Left ventricle myocardium superior (tissue), 1 donor: ENCODE results near the gene RTTN. TPM values are rescaled to one million over a fixed set of nuclear protein-coding genes. Genes with fewer than 3 reads are reported as not detected.
"Not testable (repeated sequence)": the region's sequence is repeated elsewhere in the genome, so short reads cannot be mapped to it uniquely, and the experiment has no call there.

ENCODE experiments used
- ATAC-seq: fragments of 200-7000 bp; cut with Tn5 transposase; one replicate; pipeline ENCODE4 v1.9.1; 2020; ENCODE audit warnings: mild to moderate bottlenecking, moderate library complexity
- DNase-seq: peaks from one replicate; pipeline ENCODE4 v3.0.0-alpha.2; 2020
- intact Hi-C: fragments of 100-400 bp; cut with micrococcal nuclease; formaldehyde crosslinking; loops from one replicate; pipeline ENCODE4 v1.11.0; 2022
- total RNA-seq: library from RNA; stranded (reverse); fragmentation: NEBNext Ultra II Directional; extraction: Animal tissue kit (Norgen Biotek cat#: 25700); gene quantifications from one replicate; pipeline ENCODE4 v1.2.1, GENCODE V29; 2021
- donor health status: DM: no; HTN: yes; CAD: no; lungs with severe emphysema.

RTTN gene
- total RNA-seq, 1 donor from 2014 or later, result 6.8 TPM

DNA sequence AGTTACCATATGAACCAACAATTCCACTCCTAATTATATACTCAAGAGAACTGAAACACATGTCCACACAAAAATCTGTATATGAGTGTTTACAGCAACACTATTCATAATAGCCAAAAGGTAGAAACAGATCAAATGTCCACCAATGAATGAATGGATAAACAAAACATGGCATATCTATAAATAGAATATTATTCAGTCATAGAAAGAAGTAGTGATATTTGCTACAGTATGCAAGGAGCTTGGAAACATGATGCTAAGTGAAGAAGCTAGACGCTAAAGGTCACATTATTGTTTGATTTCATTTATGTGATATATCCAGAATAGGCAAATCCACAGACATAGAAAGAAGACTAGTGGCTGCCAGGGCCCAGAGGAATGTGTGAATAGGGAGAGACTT is 92.0 kb downstream of the RTTN start:
- intact Hi-C loops, result no loop called here
- ATAC-seq (no peak), DNase-seq (no peak)

DNA sequence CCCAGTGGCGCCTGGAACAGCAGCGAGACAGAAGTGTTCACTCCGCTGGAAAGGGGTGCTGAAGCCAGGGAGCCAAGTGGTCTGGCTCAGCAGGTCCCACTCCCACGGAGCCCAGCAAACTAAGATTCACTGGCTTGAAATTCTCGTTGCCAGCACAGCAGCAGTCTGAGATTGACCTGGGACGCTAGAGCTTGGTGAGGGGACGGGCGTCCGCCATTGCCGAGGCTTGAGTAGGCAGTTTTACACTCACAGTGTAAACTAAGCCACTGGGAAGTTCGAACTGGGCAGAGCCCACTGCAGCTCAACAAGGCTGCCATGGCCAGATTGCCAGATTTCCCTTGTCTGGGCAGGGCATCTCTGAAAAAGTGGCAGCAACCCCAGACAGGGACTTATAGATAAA is 94.8 kb downstream of the RTTN start:
- no peak for ATAC-seq
- intact Hi-C loops, result no loop called here
- DNase-seq, result no peak

DNA sequence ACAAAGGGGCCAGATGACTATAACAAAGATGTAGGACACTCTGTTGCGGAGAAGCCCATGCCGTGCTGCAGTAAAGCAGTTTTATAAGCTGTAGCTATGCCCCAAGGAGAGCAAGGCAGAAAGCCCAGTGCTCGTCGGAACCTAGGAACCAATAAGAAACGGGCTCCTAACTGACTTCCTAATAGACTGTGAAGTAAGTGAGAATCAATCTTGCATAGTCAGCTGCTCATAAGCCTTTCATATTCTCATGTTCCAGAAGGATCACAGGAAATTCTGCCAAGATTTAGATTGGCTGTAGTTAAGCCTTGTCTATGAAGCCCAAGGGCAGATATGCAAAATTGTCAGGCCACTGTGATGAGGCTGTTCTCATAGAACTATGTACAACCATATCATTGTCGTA is 98.4 kb downstream of the RTTN start:
- ATAC-seq (no peak), DNase-seq (no peak)
- intact Hi-C loops, result no loop called here

DNA sequence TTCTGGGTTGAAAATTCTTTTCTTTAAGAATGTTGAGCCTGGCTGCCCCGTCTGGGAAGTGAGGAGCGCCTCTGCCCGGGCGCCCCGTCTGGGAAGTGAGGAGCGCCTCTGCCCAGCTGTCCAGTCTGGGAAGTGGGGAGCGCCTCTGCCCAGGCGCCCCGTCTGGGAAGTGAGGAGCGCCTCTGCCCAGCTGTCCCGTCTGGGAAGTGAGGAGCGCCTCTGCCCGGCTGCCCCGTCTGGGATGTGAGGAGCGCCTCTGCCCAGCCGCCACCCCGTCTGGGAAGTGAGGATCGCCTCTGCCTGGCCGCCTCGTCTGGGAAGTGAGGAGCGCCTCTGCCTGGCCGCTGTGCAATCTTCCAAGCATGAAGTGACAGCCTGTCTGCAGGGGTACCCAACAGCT is 102.6 kb downstream of the RTTN start:
- ATAC-seq, intact Hi-C loops, DNase-seq: not testable (repeated sequence)

DNA sequence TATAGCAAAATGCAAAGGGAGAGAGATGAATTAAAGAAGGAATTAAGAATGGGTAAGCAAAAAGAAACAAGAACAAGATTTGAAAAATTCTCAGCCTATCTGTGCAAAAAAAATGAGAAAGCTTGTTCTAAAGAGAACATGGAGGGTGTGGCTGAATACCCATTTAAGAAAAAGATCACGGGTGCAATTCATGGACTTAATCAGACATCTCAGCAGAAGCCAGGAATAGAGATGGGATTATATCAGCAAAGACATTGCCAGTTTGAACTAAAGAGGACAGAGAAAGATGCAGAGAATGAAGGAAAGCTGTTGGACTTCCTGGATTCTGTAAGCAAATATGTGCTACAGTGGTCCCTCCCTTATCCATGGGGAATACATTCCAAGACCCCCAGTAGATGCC is 115.6 kb downstream of the RTTN start:
- DNase-seq (no peak), ATAC-seq (no peak)
- intact Hi-C loops, result no loop called here

DNA sequence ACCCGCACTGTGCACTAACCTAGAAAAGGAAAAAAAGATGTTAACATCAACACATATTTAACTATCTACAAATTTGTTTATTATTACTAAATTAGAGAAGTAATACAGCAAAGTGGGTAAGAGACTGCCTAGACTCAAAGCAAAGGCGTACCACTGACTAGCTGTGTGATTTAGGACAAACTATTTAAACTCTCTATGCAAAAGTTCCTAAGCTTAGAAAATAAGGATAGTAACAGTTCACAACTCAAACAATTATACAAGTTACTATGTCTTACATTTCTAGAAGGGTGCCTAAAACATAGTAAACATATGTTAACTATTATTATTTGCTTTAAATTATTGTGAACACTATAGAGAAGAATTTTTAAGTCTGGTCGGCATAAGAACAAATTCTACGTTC is 119.4 kb downstream of the RTTN start:
- intact Hi-C loops, result no loop called here
- DNase-seq, result no peak
- no peak for ATAC-seq

DNA sequence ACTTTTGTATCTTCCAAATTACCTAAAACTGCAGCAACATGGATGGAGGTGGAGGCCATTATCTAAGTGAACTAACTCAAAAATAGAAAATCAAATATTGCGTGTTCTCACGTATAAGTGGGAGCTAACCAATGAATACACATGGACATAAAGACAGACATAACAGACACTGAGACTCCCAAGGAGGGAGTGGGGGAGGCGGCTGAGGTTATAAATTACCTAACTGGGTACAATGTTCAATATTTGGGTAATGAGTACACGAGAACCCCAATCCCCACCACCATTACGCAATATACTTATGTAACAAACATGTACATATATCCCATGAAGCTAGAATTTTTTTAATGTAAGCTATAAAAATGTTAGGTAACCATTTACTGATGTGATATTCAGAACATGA is 119.8 kb downstream of the RTTN start:
- no peak for ATAC-seq
- intact Hi-C loops, result no loop called here
- no peak for DNase-seq

DNA sequence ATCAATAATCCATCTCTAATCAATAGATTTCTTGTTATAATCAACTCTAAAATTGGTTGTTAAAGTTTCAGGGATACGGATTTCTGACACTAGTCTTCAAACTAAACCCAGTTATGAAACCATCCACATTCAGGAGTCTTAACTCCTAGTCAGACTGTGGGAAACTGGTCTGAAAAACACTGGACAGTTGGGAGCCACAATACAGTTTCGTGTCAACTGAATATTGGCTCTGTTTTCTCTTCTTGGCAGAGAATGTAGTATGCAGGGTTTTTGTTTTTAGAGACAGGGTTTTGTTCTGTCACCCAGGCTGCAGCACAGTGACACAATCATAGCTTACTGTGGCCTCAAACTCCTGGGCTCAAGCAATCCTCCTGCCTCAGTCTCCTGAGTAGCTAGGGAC is 123.1 kb downstream of the RTTN start:
- ATAC-seq (no peak), DNase-seq (no peak)
- intact Hi-C loops, result no loop called here

DNA sequence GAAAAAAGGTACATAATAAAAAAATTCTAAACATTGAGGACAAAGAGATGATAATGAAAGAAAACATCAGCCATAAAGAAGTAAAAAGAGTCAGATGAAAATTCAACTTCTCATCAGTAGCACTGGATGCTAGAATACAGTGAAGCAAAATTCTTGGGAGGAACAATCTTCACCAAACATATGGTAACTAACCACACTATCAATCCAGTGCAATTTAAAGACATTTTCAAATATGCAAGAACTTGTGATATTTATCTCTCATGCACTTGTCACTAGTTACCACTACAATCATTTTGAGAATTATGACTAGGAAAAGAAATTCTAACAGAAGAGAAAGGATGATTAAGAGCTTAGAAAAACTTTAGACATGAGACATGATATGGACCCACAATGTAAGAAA is 127.4 kb downstream of the RTTN start:
- intact Hi-C loops, result no loop called here
- no peak for DNase-seq
- no peak for ATAC-seq

DNA sequence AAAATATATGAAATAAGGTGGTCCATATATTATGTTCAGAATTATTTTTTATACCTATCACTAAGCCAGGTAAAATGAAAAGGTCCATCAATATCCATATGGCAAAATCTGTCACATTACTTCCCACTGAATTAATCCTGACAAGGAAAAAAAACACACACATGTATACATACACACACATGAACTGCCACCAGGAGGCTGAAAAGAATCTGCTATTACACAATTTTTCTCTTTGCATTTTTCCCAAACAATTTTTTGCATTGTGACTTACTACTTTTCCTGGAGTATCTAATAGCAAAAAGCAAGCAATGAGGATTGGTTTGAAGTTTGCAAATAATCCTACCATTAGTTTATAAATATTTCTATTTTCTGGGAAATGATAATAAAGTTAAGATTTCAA is 129.6 kb downstream of the RTTN start:
- intact Hi-C loops, result no loop called here
- ATAC-seq (no peak), DNase-seq (no peak)

DNA sequence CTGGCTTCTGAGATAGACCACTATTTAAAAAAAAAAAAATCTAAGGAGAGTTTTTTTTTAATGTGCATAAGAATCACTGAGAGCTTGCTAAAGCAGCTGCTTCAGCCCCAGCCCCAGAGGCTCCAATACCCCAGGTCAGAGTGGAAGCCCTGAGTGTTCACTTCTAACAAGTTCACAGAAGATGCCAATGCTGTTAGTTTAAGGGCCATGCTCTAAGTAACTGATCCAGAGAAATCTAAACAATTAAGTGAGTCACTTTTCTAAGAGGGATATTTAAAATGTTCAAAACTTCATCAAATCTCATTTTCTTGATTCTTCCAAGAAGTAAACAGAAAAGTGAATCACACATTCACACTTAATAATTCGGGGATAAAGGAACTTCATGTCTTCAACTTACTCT is 131.4 kb downstream of the RTTN start:
- ATAC-seq (no peak), DNase-seq (no peak)
- intact Hi-C loops, result no loop called here

DNA sequence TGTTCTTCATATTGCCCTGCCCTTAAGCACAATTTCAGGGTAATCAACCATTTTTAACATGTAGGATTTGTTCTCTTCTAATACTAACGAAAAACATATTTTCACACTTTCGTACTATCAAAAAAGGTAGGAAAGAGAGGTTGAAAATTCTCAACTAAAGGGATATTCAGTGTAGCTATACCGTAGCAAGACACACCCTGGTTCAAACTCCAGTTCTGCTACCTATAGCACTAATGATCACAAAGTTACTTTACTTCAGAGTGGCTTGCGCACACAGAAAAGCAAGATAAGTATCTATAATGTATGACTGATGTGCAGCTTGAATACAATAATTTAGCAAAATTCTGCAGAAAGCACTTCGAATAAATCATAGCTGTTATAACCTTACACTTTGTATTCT is 132.1 kb downstream of the RTTN start:
- DNase-seq (no peak), ATAC-seq (no peak)
- intact Hi-C loops, result no loop called here

DNA sequence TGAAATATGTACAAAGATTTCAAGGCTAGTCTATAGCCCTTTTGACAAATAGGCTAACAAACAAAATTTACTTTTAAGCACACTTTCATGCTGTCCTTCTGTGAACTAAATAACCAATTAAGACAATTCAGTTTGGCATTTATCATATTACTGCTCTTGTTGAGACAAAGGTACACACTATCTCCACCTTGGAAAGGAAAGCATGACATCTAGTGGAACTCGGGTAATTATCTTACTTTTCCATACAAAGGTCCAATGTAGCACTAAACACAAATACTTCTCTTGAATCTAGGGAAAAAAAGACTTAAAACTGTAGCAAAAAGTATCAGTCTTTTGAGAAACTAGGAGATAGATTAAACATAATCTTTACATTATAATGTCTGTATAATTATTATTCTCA is 132.8 kb downstream of the RTTN start:
- DNase-seq, result no peak
- intact Hi-C loops, result no loop called here
- peak; percentile 63 for ATAC-seq

DNA sequence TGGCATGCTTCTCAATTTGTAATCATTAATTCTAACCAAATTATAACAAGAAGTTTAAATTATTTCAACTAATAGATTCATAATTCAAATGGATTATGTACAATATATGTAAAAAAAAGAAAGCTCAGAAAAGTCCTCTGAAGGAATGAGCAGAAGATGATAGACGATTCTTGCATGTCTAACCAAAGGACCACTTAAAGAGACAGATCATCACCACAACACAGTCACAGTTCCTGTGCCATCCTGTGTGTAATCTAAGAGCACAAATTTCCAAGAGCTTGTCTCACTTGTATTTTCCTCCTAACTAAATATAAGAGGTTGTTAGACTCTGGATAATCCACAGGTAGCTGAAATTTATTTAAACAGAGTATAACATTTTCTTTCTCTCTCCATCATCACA is 135.5 kb downstream of the RTTN start:
- intact Hi-C loops, result no loop called here
- ATAC-seq, result no peak
- DNase-seq, result no peak

DNA sequence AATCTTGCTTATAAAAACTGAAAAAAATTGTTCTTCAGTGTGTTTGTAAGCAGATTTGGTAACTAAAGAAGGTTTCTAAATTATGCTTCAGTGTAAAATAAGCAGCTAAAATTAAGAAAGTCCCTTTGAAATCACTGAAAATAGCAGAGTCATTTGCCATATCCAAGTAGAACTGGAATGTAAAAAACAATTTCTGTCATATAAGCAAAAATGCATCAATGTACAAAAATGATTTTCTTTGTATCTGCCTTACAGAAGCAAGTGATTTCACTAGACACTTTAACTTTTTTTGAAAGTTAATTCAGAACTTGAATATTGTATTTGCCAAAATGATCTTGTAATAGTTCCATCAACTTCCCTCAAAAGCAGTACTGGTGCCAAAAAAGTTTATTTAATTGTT is 136.1 kb downstream of the RTTN start:
- ATAC-seq (no peak), DNase-seq (no peak)
- intact Hi-C loops, result no loop called here

DNA sequence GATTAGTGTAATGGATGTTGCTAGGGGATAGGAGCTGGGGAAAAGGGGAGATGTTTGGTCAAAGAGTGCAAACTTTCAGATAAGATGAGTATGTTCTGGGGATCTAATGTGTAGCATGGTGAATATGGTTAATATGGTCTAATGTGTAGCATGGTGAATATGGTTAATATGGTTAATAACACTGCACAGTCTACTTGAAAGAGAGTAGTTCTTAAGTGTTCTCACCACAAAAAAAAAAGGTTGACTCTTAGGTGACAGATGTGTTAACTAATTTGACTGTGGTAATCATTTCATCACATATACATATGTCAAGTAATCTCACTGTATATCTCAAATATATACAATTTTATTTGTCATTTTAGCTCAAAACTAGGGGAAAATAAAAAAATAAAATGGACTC is 136.5 kb downstream of the RTTN start:
- no peak for ATAC-seq
- intact Hi-C loops, result no loop called here
- DNase-seq, result no peak

DNA sequence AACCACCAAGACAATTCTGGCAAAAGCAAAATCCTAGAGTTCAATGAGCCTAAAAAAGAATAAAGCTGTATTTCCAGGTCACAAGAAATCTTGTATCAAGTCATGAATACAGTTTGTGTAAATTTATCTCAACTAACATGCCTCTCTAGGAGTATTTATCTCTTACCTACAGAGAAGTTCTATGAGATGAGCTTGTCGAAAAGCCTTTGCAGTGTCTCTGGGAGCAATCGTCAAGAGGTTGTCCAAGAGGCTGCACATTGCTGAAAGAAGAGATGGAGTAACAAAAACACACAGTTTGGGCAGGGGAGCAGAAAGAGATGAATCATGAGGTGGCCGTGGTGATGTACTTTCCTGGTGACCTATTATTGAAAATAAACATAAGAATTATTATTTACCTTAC is 145.8 kb downstream of the RTTN start:
- DNase-seq (no peak), ATAC-seq (no peak)
- intact Hi-C loops, result no loop called here

DNA sequence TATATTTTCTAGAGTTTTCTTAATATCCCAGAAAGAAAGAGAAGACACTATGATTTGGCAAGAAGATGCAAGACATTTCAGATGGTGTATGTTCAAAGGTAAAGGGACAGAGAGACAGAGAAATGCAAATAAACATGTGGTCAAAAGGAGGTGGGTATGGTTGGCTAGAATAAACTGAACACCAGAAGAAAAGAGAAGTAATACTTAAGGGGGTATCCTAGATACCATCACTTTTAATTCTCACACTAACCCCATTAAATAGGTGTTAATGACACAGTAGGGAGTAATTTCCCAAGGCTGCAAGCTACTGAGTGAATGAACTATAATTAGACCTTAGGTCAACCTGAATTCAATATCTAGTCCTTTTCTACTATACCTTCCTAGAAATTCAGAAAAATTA is 146.6 kb downstream of the RTTN start:
- intact Hi-C loops, result no loop called here
- ATAC-seq (no peak), DNase-seq (no peak)

DNA sequence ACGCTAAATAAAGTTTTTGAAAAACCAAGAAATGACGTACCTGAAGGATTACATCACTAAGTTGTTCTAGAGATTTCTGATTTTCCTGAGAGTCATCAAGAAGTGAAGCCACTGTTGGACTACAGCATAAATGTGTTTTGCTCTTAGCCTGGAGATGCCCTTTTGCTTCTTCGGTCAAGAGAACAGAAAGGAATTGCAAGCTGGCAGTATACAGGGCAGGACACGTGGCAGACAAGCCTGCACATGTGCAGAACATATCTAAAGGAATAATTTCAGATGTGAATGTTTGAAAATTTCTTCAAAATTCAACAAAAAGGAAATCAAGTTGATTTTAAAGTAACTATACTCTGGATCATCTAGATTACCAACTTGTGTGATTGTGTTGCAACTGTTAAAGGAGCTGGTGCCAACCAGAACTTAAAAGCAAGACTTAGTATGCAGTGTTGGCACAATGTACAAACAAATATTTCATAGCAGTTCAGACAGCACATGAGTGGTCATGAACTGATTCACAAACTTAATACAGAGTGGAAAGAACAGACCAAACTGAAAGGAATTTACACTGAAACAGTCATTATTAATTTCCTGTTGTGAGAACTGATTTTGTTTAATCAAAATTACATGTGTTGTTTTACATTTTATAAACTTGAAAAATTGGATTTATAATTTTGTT is 157.4 kb downstream of the RTTN start:
- peak; percentile 79 for ATAC-seq
- DNase-seq, result peak; percentile 33
- intact Hi-C loops, result no loop called here

DNA sequence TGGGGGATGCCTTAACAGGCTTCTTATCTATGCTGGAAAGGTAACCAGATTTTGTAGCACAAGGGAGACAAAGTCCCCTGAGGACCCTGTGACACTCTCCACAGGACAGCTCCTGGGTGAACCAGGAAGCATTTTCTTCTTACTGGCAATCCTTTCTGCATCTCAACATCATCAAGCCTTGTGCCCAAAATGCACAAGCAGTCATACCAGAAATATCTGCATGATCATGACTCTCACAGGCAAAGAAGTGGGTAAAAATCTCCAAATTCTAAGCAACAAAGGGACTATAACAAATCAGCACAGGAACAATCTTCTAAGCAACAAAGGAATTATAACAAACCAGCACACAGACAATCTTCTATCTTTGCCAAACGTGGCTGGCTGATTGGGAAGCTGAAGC is 158.7 kb downstream of the RTTN start:
- intact Hi-C loops, result no loop called here
- DNase-seq (no peak), ATAC-seq (no peak)

DNA sequence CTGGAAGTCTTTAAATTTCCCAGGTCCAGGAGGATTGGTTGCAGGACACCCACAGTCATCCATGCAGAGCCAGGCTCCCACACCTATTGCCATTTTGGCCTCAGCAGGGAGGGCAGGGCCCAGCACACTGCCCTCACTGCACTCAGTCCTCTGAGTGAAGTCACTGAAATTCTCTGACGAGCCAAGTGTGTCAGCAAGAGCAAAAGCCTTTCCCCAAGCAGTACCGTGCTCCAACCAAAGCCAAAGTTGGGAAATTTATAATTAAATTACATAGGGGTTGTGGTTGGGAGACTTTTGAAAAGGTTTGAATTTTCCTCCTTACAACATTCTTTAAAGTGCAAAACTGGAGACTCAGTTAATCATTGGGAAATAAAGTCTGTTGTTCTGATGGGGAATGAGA is 159.3 kb downstream of the RTTN start:
- intact Hi-C loops, result no loop called here
- ATAC-seq (peak; percentile 88), DNase-seq (no peak)

DNA sequence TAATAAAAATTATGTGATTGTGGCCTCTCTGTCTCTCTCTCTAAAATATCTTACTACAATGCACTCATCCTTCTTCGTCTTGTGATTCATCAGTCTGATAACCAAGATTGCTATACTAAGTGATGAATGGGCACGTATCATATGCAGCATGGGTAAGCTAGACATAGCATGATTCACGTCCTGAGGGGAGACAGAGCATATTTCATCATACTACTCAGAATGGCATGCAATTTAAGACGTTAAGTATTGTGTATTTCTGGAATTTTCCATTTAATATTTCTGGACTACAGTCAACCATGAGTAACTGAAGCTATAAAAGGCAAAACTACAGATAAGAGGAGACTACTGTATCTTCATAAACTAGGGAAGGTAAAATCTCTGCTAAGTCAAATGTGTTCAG is 160.9 kb downstream of the RTTN start:
- intact Hi-C loops, result no loop called here
- DNase-seq, result no peak
- ATAC-seq, result no peak
